KOPT-K1 (cell line): Measurements from ENCODE around the gene SIMC1.

Source experiments
- H3K27ac ChIP-seq: fragments of 200-600 bp; sonication (generic); 2 replicates; pipeline ENCODE4 v1.5.1; 2016; ENCODE audit warnings: antibody characterized with exemption, mild to moderate bottlenecking, low read depth, low read length; ENCODE audit not compliant: poor library complexity, severe bottlenecking
- H3K36me3 ChIP-seq: fragments of 200-600 bp; sonication (generic); 2 replicates; pipeline ENCODE4 v1.5.1; 2017; ENCODE audit warnings: antibody characterized with exemption, mild to moderate bottlenecking, low read length, moderate library complexity; ENCODE audit not compliant: insufficient read depth
- H3K9me3 ChIP-seq: fragments of 200-600 bp; sonication (generic); 2 replicates; pipeline ENCODE4 v1.5.1; 2017; ENCODE audit warnings: antibody characterized with exemption, low read length, mild to moderate bottlenecking; ENCODE audit not compliant: insufficient read depth, poor library complexity, severe bottlenecking

The SIMC1 gene

DNA sequence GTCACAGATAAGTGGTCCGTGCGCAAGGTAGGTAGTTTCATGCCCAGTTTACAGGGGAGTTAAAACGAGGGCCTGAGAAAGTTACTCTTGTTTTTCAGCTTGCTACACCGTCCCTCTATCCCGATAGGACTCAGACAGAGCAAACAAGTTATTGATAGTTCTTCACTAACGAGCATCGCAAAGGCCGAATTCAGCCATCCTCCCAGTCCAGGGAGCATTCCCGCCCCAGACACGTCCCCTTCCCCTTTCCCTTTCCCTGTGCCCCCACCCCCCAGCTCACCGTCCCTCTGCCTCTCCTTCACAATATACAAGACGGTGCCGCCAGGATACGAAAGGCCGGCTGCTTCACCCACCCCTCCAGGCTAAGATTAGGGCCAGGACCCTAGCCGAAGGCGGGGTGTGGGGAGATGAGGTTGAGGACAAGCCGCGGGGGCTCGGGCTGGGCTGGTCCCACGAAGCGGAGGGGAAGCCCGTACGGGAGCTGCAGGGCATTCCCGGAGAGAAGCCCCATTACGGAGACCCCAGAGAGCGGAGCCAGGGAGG is 122.7 kb downstream of the SIMC1 start:
- Histone ChIP-seq H3K36me3 (peaks cover 36% of the 10 kb centered on the region), H3K27ac (peak overlapping the region; percentile 72), H3K9me3 (no peaks in the 10 kb centered on the region)

- H3K27ac ChIP-seq = peak within 1 kb of the TSS; percentile 72
- no peaks in the 10 kb centered on the region for H3K9me3 ChIP-seq
- H3K36me3 ChIP-seq = peaks cover 29% of the 10 kb centered on the region
Measured at GRCh38 chr5:176361437-176362232, 123.4 kb downstream of the SIMC1 start, which contains the start of gene KIAA1191. TSS of gene KIAA1191 (minus strand) at chr5:176361764. CDS start at chr5:176359508, 2,256 bp downstream.

- peaks cover 24% of the 10 kb centered on the region for H3K36me3 ChIP-seq
- H3K9me3 ChIP-seq = no peaks in the 10 kb centered on the region
- peak overlapping the region; percentile 72 for H3K27ac ChIP-seq
Measured at GRCh38 chr5:176362233-176362490, 123.9 kb downstream of the SIMC1 start.

DNA sequence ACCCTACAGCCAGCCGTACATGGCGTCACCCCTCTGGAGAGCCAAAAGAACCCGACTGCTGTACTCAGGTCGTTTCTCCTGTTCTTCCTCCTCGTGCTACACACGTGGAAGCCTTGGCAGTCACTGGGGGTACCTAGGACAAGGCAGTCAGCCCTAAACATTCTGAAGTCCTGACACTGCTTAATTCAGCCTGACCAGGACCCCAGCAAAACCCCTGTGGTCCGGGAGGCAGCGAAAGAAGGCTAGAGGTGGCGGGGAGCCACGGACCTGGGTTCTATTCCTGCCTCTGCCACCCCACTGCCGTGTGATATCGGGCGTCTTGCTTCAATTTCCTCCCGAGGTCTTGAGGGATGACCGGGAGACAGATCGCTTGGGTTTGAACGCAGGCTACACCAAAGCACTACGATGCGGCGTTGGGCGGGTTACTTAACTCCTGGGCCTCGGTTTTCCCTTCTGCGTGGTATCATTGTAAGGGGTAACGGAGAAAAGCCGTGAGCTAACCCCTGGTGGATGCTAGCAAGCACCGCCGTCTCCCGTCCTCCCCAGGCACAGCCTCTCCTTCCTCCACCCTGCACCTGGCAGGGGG is 126.6 kb downstream of the SIMC1 start:
- Histone ChIP-seq H3K27ac (no peak overlapping the region), H3K36me3 (peaks cover under 1% of the 10 kb centered on the region; the same call in 1 of the 2 replicates), H3K9me3 (no peaks in the 10 kb centered on the region)

GRCh38 chr5:176365351-176366231 is 127.4 kb downstream of the SIMC1 start, which contains the start of gene ARL10:
TSS of gene ARL10 (plus strand) at chr5:176365487. CDS start at chr5:176365564, 77 bp downstream.
- no peaks in the 10 kb centered on the region for H3K36me3 ChIP-seq
- peak within 1 kb of the TSS; percentile 43 for H3K27ac ChIP-seq
- H3K9me3 ChIP-seq = no peaks in the 10 kb centered on the region

GRCh38 chr5:176366232-176366894 is 128.1 kb downstream of the SIMC1 start:
- Histone ChIP-seq H3K27ac (no peak overlapping the region), H3K36me3 (no peaks in the 10 kb centered on the region), H3K9me3 (no peaks in the 10 kb centered on the region)

GRCh38 chr5:176368726-176369125 is 130.5 kb downstream of the SIMC1 start:
- H3K9me3 ChIP-seq = no peaks in the 10 kb centered on the region
- H3K36me3 ChIP-seq = peaks cover 9% of the 10 kb centered on the region; the same call in 1 of the 2 replicates
- no peak overlapping the region for H3K27ac ChIP-seq

DNA sequence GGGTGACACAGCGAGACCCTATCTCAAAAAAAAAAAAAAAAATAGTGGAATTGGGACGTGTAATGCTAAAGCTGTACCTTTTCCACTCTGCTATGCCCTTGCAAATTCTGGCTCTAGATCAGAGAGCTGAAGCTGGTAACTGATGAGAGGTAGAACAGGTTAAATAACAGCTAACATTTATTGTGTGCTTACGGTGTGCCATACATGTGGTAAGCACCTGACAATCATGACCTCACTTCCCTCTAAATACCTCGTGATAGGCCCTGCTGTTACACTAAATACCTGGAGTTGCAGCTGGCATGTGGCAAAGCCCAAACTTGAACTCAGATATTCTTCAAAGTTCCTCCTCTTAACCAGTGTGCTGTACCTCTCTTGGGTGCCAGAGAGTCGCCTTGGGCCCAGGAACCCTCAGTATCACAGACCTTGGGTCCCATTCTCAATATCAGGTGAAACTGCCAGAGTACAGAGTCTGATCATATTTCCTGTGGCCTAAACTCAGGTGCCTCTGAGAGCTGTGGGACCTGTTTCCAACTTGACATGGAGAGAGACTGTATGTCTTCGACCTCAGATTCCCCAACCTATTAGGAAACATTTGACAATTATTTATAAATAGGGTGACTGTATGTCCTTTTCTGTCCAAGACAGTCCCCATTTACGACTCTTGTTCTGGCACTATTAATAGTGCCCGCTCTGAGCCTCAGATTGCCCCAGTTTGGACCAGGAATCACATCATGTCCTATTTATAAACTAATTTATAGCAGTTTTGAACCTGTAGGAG is 131.9 kb downstream of the SIMC1 start:
- H3K9me3 ChIP-seq = no peaks in the 10 kb centered on the region
- H3K27ac ChIP-seq = no peak overlapping the region
- peaks cover 9% of the 10 kb centered on the region; the same call in 1 of the 2 replicates for H3K36me3 ChIP-seq

DNA sequence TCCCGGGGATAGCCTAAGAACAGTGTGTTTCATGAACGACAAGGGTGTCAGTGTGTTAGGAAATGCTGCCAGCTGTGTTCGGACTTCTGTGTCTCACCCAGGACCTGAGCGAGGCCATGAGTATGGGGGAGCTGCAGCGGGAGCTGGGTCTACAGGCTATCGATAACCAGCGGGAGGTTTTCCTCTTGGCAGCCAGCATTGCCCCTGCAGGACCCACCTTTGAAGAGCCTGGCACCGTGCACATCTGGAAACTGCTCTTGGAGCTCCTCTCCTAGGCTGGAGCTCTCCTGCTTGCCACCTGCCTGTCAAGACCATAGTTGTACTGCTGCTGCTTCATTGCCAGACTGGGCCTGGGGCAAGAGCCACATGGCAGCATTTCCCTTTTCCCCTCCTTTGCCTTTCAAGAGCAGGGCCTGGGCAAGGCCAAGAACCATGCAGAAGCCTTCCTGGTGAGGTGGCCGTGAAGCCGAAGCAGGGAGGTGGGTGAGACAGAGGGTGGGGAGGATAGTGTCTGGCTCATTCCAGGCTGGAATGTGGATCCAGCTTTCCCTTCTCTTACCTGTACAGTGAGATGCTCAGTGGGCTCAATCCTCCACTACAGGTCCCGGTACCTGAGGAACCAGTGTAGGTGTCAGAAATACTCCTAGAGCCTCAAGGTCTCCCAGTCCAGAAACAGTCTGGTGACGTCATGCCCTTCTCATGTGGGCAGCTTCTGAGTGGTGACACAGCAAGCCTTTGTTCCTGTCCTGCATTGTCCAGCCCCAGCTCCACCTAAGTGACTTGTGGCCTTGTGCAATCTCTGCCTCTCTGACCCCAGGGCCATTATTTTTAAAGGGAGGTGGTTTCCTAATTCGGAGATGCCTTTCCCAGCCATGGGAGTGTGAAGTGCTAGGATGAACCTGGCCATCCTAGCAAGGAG is 133.7 kb downstream of the SIMC1 start:
- Histone ChIP-seq H3K27ac (no peak overlapping the region), H3K36me3 (peaks cover 14% of the 10 kb centered on the region; the same call in 1 of the 2 replicates)

GRCh38 chr5:176373100-176373818 is 135.0 kb downstream of the SIMC1 start:
- peaks cover 15% of the 10 kb centered on the region; the same call in 1 of the 2 replicates for H3K36me3 ChIP-seq
- no peak overlapping the region for H3K27ac ChIP-seq
- H3K9me3 ChIP-seq = no peaks in the 10 kb centered on the region

More for the DNA sequence above, 133.7 kb downstream of the SIMC1 start:
- no peaks in the 10 kb centered on the region for H3K9me3 ChIP-seq

DNA sequence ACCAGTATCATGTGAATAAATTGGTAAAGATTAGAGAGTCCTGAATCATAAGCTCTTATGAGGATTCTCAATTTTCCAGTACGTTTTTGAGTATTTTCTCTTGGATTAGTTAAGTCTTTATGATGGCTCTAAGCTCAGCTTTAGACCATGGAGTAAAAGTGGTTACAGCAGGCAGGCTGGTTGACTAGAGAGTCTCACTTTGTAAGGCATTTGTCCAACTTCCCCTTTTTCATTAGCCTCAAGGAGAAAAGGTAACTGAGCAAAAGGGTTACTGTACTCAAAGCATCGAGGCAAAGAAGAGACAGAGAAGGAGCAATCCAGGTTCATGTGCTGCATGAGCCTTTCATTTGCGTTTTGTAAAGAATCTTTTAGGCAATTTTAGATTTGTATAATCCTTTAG is 141.7 kb downstream of the SIMC1 start:
- no peaks in the 10 kb centered on the region for H3K9me3 ChIP-seq
- H3K27ac ChIP-seq = no peak overlapping the region
- H3K36me3 ChIP-seq = peaks cover 57% of the 10 kb centered on the region

- H3K27ac ChIP-seq = no peak overlapping the region
- no peaks in the 10 kb centered on the region for H3K9me3 ChIP-seq
- peaks cover 72% of the 10 kb centered on the region for H3K36me3 ChIP-seq
Measured at GRCh38 chr5:176381423-176381822, 143.2 kb downstream of the SIMC1 start.
